ENCODE results near the gene TRPV2.

- TF ChIP-seq, protein P1, sequence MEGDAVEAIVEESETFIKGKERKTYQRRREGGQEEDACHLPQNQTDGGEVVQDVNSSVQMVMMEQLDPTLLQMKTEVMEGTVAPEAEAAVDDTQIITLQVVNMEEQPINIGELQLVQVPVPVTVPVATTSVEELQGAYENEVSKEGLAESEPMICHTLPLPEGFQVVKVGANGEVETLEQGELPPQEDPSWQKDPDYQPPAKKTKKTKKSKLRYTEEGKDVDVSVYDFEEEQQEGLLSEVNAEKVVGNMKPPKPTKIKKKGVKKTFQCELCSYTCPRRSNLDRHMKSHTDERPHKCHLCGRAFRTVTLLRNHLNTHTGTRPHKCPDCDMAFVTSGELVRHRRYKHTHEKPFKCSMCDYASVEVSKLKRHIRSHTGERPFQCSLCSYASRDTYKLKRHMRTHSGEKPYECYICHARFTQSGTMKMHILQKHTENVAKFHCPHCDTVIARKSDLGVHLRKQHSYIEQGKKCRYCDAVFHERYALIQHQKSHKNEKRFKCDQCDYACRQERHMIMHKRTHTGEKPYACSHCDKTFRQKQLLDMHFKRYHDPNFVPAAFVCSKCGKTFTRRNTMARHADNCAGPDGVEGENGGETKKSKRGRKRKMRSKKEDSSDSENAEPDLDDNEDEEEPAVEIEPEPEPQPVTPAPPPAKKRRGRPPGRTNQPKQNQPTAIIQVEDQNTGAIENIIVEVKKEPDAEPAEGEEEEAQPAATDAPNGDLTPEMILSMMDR (conservative IDR thresholded peaks at IDR 0.05; ENCODE audit: low read length) = no peak
- no peak for TF ChIP-seq EZH2phosphoT487 (IDR thresholded peaks at IDR 0.05; ENCODE audit: borderline replicate concordance, low read depth, low read length)
Measured at GRCh38 chr17:16406742-16407674, 8.4 kb upstream of the TRPV2 start.

Data from OCI-LY7 (cell line).